HFFc6 (cell line): Measurements from ENCODE around the gene ST7L. TPM values are rescaled to one million over a fixed set of nuclear protein-coding genes. Genes with fewer than 3 reads are reported as not detected.

Source experiments
- DNase-seq: peaks from one replicate; pipeline ENCODE4 v3.0.0-alpha.2; 2018
- H3K27ac Mint-ChIP-seq: 2 replicates; pipeline ENCODE4 v1.8.0; 2020; ENCODE audit warnings: mild to moderate bottlenecking, mixed read lengths
- H3K27me3 Mint-ChIP-seq: 2 replicates; pipeline ENCODE4 v1.8.0; 2021; ENCODE audit warnings: mild to moderate bottlenecking, moderate library complexity, mixed read lengths; ENCODE audit not compliant: insufficient read depth
- H3K36me3 Mint-ChIP-seq: 2 replicates; pipeline ENCODE4 v1.8.0; 2021; ENCODE audit warnings: low read depth, mixed read lengths
- H3K4me1 Mint-ChIP-seq: 2 replicates; pipeline ENCODE4 v1.8.0; 2020; ENCODE audit warnings: low read depth, mixed read lengths
- H3K4me3 Mint-ChIP-seq: 2 replicates; pipeline ENCODE4 v1.8.0; 2020; ENCODE audit warnings: mild to moderate bottlenecking, moderate library complexity, mixed read lengths
- H3K9me3 Mint-ChIP-seq: 2 replicates; pipeline ENCODE4 v1.8.0; 2020; ENCODE audit warnings: mild to moderate bottlenecking, mixed read lengths
- CTCF ChIP-seq: fragments of 200-600 bp; sonication (generic); IDR thresholded peaks from 2 replicates; pipeline ENCODE4 v1.5.0; 2021; ENCODE audit warnings: antibody characterized with exemption, mild to moderate bottlenecking
- total RNA-seq, 6 experiments: library from RNA; stranded (reverse); fragmentation: NEBNext Ultra II Directional; extraction: Animal tissue kit (Norgen Biotek cat#: 25700); gene quantifications; 2 replicates in 1 of 6; 3 replicates in 5 of 6; pipeline ENCODE4 v1.2.3, GENCODE V29; 2021

The ST7L gene
- total RNA-seq, 6 experiments from 2014 or later, result 20.2 to 24.5 (median 23.7) TPM

- peaks cover 5% of the 10 kb centered on the region for H3K4me1 Mint-ChIP-seq
- no peak for TF ChIP-seq CTCF
- DNase-seq, result no peak
- H3K36me3 Mint-ChIP-seq, result no peaks in the 10 kb centered on the region
- H3K9me3 Mint-ChIP-seq, result no peaks in the 10 kb centered on the region
- peak overlapping the region; percentile 81 for H3K4me3 Mint-ChIP-seq
- no peak overlapping the region for H3K27ac Mint-ChIP-seq
- peaks cover 11% of the 10 kb centered on the region; the same call in 1 of the 2 replicates for H3K27me3 Mint-ChIP-seq
Observed at GRCh38 chr1:112507921-112508277, 111.0 kb downstream of the ST7L start.

DNA sequence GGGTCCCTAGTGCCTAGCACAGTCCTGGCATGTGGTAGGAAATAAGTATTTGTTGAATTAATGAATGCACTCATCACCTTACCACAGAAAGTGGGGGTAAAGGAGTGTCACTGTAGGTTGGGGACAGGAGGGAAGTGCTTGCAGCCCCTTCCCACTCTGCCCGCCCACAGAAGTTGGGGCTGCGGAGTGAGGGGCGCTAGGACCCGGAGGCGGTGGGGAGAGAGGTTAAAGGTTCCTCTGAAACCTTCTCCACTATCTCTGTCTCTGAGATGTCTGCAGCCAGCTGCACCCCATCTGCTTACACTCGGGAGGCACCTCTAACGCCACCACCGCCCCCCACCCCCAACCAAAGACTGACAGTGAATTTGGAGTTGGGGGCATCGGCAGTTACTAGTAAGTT is 111.6 kb downstream of the ST7L start:
- TF ChIP-seq CTCF, result no peak
- H3K27me3 Mint-ChIP-seq, result peaks cover 11% of the 10 kb centered on the region; the same call in 1 of the 2 replicates

DNA sequence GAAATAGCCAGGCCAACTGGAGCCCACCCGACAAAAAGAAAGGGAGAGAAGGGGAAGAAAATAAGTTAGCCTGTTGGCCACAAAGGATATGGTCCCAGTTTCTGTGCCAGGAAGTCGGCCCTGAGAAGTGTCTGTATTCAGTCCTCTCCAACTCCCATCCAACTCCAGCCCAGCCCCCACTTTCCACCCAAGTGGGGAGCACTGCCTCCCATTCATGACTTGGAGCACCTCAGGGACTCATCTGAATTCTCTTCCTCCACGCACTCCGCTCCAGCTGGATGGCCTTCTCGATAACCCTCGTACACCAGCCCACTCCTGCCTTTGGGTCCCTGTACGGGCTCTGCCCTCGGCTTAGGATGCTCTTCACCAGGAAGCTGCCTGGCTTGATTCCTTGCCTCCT is 112.2 kb downstream of the ST7L start:
- Mint-ChIP-seq H3K4me3 (no peak overlapping the region), H3K9me3 (no peaks in the 10 kb centered on the region), H3K27me3 (peaks cover 11% of the 10 kb centered on the region; the same call in 1 of the 2 replicates), H3K4me1 (peaks cover 14% of the 10 kb centered on the region), H3K27ac (no peak overlapping the region), H3K36me3 (no peaks in the 10 kb centered on the region)
- DNase-seq, result no peak
- TF ChIP-seq CTCF, result no peak

More for the DNA sequence above, 111.6 kb downstream of the ST7L start:
- no peaks in the 10 kb centered on the region for H3K9me3 Mint-ChIP-seq
- H3K36me3 Mint-ChIP-seq, result no peaks in the 10 kb centered on the region
- peaks cover 11% of the 10 kb centered on the region for H3K4me1 Mint-ChIP-seq
- H3K4me3 Mint-ChIP-seq, result peak overlapping the region; percentile 81; the same call in 1 of the 2 replicates
- DNase-seq, result no peak
- no peak overlapping the region for H3K27ac Mint-ChIP-seq

GRCh38 chr1:112506306-112506705 is 112.6 kb downstream of the ST7L start:
- Mint-ChIP-seq H3K4me1 (peaks cover 18% of the 10 kb centered on the region), H3K36me3 (no peaks in the 10 kb centered on the region), H3K27me3 (peaks cover 11% of the 10 kb centered on the region; the same call in 1 of the 2 replicates), H3K27ac (no peak overlapping the region), H3K9me3 (no peaks in the 10 kb centered on the region), H3K4me3 (no peak overlapping the region)
- no peak for DNase-seq
- TF ChIP-seq CTCF, result no peak

GRCh38 chr1:112505878-112506277 is 113.1 kb downstream of the ST7L start:
- H3K27me3 Mint-ChIP-seq, result peaks cover 11% of the 10 kb centered on the region; the same call in 1 of the 2 replicates
- no peak for DNase-seq
- no peak overlapping the region for H3K27ac Mint-ChIP-seq
- no peak overlapping the region for H3K4me3 Mint-ChIP-seq
- H3K9me3 Mint-ChIP-seq, result no peaks in the 10 kb centered on the region
- no peaks in the 10 kb centered on the region for H3K36me3 Mint-ChIP-seq
- peaks cover 20% of the 10 kb centered on the region for H3K4me1 Mint-ChIP-seq
- TF ChIP-seq CTCF, result no peak

DNA sequence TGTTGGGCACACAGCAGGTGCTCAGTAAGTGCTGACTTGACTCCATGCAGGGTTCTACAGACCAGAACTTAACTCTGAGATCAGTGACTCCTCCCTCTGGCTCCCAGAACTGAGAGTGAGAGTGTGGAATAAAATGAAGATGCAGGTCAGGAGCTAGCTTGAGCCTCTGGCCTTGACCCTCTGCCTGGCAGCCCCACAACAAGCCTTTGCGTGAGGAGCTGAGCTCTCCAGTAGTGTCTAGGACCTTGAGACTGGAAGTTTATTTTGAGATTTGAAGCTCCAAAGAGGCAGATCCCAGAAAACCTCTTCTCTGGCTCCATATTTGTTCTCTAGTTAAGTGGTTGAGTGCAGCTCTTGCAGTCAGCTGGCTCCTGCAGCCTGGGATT is 113.5 kb downstream of the ST7L start:
- Mint-ChIP-seq H3K9me3 (no peaks in the 10 kb centered on the region), H3K4me1 (peaks cover 20% of the 10 kb centered on the region), H3K36me3 (no peaks in the 10 kb centered on the region), H3K27me3 (peaks cover 11% of the 10 kb centered on the region; the same call in 1 of the 2 replicates), H3K4me3 (no peak overlapping the region), H3K27ac (no peak overlapping the region)
- DNase-seq, result no peak
- TF ChIP-seq CTCF, result no peak
